PFSK-1 (cell line): Measurements from ENCODE around the gene ST7L.

Experiments
- POLR2AphosphoS5 ChIP-seq: IDR thresholded peaks from 2 replicates; pipeline ENCODE4 v1.6.1; 2012; ENCODE audit warnings: low read depth, mild to moderate bottlenecking, control low read depth, low read length, moderate library complexity
- REST ChIP-seq, 2 experiments: IDR thresholded peaks; 2 replicates each; pipeline versions ENCODE4 v1.6.1 to v1.8.0; 2011 to 2012; ENCODE audit warnings: low read depth in 2 of 2, low read length in 2 of 2, control low read depth in 1 of 2, inconsistent platforms in 1 of 2, mild to moderate bottlenecking in 1 of 2, moderate library complexity in 1 of 2; ENCODE audit not compliant: insufficient read depth in 1 of 2
- SIN3A ChIP-seq: IDR thresholded peaks from 2 replicates; pipeline ENCODE4 v1.6.1; 2012; ENCODE audit warnings: mild to moderate bottlenecking, low read length, moderate library complexity, borderline replicate concordance; ENCODE audit not compliant: insufficient read depth
- TAF1 ChIP-seq: IDR thresholded peaks from 2 replicates; pipeline ENCODE4 v1.6.1; 2012; ENCODE audit warnings: low read length, control low read depth, borderline replicate concordance; ENCODE audit not compliant: insufficient read depth

GRCh38 chr1:112594208-112594876, 24.6 kb downstream of the ST7L start:
- TF ChIP-seq POLR2AphosphoS5 = no peak
- no peak for TF ChIP-seq REST (IDR thresholded peaks at IDR 0.05; ENCODE audit: insufficient read depth in 1 of 2, low read depth in 2 of 2, low read length in 2 of 2)
- TF ChIP-seq SIN3A = no peak
- no peak for TF ChIP-seq TAF1
